Suprapubic skin (tissue), 4 donors: ENCODE results near the gene ERGIC3.

Experiments used
- EP300 ChIP-seq: sonication (generic); formaldehyde crosslinking; IDR thresholded peaks from one replicate; pipeline ENCODE4 v1.6.1; 2017; ENCODE audit warnings: antibody characterized with exemption
- POLR2A ChIP-seq, 2 donors: fragments of 450-650 bp; IDR thresholded peaks; one replicate each; pipeline ENCODE4 v1.6.1; 2017; ENCODE audit warnings: antibody characterized with exemption in 2 of 2, mild to moderate bottlenecking in 2 of 2, moderate library complexity in 2 of 2
- POLR2AphosphoS5 ChIP-seq, 3 donors: sonication (generic); formaldehyde crosslinking; IDR thresholded peaks; one replicate each; pipeline ENCODE4 v1.6.1; 2017; ENCODE audit warnings: antibody characterized with exemption in 3 of 3
- TF ChIP-seq, protein P1 (sequence below), 2 donors: fragments of 200-600 bp in 1 of 2; fragments of 450-650 bp in 1 of 2; sonication (generic) in 1 of 2; IDR thresholded peaks; one replicate each; pipeline ENCODE4 v1.5.1; 2016 to 2019; ENCODE audit warnings: antibody characterized with exemption in 2 of 2, mild to moderate bottlenecking in 1 of 2, moderate library complexity in 1 of 2

DNA sequence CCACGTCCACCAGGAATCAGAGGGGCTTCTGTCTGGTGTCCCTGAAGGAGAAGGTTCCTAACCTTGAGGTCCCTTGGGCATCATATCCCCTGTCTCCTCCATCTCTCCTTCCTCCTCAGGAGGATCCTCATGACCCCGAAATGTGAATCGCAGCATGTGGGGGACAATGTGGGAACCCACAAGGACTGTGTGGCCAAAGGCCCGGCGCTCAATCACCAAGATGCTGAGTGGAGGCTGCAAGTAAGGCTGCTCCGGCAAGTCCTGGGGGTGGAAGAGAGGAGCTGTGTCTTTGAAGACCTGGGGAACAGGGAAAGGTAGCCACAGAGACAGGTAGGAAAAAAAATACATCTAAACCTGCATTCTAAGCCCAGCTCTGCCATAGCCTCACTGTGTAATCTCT, 37.3 kb downstream of the ERGIC3 start:
- no peak for TF ChIP-seq POLR2A (IDR thresholded peaks at IDR 0.05)
- TF ChIP-seq, protein P1, sequence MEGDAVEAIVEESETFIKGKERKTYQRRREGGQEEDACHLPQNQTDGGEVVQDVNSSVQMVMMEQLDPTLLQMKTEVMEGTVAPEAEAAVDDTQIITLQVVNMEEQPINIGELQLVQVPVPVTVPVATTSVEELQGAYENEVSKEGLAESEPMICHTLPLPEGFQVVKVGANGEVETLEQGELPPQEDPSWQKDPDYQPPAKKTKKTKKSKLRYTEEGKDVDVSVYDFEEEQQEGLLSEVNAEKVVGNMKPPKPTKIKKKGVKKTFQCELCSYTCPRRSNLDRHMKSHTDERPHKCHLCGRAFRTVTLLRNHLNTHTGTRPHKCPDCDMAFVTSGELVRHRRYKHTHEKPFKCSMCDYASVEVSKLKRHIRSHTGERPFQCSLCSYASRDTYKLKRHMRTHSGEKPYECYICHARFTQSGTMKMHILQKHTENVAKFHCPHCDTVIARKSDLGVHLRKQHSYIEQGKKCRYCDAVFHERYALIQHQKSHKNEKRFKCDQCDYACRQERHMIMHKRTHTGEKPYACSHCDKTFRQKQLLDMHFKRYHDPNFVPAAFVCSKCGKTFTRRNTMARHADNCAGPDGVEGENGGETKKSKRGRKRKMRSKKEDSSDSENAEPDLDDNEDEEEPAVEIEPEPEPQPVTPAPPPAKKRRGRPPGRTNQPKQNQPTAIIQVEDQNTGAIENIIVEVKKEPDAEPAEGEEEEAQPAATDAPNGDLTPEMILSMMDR (IDR thresholded peaks at IDR 0.05): no peak
- no peak for TF ChIP-seq EP300
- no peak for TF ChIP-seq POLR2AphosphoS5 (IDR thresholded peaks at IDR 0.05)
